Hypothalamus (tissue), 51 donors: Measurements from ENCODE around the gene LMAN2.
A peak's percentile ranks its signal among the peaks of the same experiment; 100 is the strongest.

Experiments
- DNase-seq, 51 donors: peaks; one replicate each; lab custom pipeline; 2025; lab: John Stamatoyannopoulos, UW

Gene LMAN2

DNA sequence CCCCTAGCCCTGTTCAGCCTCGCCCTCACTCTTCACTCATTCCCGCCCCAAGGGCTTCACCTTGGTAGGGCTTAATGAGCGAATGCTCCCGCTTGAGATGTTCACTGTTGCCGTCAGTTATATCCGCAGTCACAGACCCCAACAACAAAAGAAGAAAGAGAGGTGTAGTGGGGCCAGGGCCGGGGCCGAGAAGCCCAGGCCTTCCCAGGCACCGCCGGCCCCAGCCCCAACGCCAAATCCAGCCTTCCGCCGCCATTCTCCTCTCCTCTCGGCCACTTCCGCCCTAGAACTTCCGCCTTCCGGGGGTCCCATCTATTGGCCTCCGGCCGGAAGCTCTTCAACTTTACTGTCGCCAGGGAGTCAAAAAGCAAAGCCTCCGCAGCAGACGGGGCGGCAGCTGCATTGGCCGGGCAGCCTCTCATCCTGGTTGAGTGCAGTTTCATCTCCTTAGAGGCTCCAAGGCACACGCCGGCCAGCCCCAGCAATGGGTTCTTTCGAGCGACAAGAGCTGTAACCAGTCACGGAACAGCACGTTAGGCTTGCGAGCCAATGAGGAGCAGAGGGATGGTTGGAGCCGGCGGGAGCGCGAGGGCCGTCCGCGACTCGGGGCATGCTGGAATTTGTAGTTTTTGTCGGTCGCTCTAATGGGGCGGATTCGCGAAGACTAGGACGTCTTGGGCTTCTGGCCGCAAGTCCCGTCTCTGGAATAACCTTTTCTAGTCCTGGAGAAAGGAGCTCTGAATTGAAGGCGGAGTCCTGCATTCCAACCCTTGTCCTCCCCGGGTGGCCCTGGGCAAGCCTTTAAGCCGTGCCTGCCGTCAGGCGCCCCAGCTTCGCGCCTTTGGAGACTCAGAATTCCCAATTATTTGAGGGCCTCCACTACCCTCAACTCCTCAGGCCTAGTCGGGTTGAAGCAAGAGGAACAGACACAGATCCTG, at the start of gene LMAN2:
Gene LMAN2 (minus strand): TSS at position 277 of the 938 bp plus-strand sequence. CDS start 21 bp downstream, at position 256.
- peak; percentile 52 to 100 (median 90) for DNase-seq

- DNase-seq: no peak
Measured at GRCh38 chr5:177399997-177400868, 48.8 kb upstream of the LMAN2 start, which contains the start of gene PFN3. PFN3 (minus strand) TSS chr5:177400661; CDS start chr5:177400576, 85 bp downstream.

DNA sequence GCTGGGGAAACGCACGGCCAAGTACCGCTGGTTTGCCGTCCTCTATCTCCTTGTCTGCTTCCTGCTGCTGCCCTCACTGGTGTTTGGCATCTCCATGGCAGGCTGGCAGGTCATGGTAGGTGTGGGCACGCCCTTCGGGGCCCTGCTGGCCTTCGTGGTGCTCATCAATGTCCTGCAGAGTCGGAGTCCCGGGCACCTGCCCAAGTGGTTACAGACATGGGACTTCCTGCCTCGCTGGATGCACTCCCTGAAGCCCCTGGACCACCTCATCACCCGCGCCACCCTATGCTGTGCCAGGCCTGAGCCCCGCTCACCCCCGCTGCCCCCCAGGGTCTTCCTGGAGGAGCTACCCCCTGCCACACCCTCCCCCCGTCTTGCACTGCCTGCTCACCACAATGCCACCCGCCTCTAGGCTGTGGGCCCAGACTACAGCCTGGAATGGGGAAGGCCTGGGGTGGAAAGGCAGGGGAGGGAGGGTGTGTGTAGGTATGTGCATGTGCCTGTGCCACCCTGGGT, 46.5 kb upstream of the LMAN2 start:
- no peak for DNase-seq

GRCh38 chr5:177396807-177397206, 45.3 kb upstream of the LMAN2 start:
- DNase-seq: no peak

DNA sequence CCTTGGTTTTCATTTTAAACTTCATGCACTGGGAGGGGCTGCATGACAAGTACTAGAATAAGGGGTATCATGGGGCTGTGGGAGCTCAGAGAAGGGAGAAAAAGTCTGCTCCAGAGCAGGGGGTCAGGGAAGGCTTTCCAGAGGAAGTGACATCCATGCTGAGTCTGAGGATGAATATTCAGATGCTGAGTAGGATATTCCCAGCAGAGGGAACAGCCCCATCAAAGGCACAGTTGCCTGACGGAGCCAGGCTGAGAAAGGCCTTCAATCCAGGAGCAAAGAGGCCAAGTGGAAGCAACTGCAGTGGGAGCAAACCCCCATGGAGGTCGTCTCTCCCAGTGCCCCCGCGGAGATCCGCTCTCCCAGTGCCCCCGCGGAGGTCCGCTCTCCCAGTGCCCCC, 44.6 kb upstream of the LMAN2 start:
- no peak for DNase-seq

- no peak for DNase-seq
Measured at GRCh38 chr5:177393990-177394389, 42.5 kb upstream of the LMAN2 start.

- DNase-seq: no peak
Measured at GRCh38 chr5:177393206-177393765, 41.8 kb upstream of the LMAN2 start.

DNA sequence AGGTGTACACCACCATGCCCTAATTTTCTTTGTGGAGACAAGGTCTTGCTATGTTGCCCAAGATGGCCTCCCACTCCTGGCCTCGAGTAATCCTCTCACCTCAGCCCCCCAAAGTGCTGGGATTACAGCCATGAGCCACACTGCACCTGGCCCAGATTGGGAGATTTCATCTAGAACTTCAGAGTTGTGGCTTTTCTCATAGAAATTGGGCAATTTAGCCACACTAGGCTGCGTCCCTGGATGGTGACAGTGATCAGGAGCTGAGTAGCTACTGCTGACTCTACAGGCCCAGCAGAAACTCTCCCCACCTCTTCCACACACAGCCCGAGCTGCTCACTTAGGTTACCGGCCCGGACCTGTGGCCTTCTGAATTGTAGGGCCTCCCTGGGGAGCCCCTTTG, 41.3 kb upstream of the LMAN2 start:
- no peak for DNase-seq

GRCh38 chr5:177390363-177391300, 39.2 kb upstream of the LMAN2 start:
- peak in 48 of 51 donors; percentile 7 to 84 (median 57) for DNase-seq

DNA sequence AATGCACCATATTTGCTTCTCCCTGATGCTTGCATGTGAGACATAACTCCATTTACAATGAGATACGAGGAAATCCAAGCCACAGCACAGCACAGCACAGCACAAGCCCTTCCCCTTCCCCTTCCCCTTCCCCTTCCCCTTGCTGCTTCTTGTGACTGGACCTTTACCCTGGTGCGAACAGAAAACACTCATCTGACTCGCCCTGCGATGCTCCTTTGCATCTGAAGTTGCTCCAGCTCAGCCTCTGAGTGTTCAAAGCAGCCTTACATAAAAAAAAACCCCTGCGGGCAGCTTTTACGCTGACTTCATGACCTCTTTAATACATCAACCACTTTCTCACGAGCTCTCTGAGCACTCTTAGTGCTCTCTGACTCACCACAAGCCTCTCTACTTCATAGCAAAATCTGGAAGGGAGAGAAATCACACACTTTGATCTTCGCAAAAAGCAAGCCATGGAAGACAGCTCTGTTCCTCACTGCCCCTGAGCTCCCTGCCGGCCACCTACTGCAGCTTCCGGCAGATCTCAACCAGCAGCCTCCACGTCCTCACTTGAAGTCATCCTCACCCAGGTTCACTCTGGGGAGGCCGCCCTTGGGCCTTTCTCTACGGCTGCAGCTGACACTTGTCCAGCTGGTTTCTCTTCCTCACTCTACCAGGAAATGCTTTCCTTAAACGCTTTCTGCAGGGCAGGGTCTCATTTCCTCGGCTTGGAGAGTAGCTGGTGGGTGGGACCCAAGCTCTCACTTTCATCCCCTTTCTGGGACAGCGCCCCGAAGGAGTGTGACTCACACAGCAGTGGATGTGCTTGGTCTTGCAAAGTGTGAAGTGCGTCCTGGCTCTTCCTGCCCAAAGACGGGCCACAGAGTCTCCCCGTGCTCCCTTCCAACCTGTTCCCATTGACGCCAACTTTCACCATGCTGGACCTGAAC, 38.0 kb upstream of the LMAN2 start:
- no peak for DNase-seq

DNA sequence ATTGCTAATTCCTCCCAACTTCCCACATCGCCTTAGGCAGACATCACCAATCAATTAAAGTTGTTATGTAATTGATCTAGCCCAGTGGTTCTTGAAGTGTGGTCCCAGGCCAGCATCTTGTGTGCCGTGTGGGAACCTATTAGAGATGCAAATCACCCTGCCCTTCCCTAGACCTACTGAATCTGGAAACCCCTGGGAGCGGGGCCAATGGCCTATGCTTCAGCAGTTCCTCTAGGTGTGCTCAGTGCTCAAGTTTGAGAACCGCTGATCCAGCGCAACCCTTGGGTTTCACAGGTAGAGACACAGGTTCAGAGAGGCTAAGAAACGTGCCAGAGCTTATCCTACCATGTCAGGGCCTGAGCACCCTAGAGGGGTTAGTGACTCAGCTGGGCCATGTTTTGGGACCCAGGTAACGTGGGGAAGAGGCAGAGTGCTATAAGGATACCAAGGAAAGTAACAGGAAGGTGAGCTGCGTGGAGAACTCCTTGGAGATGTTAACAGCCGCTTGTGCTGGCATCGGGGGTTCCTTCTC, 37.1 kb upstream of the LMAN2 start:
- no peak for DNase-seq

DNA sequence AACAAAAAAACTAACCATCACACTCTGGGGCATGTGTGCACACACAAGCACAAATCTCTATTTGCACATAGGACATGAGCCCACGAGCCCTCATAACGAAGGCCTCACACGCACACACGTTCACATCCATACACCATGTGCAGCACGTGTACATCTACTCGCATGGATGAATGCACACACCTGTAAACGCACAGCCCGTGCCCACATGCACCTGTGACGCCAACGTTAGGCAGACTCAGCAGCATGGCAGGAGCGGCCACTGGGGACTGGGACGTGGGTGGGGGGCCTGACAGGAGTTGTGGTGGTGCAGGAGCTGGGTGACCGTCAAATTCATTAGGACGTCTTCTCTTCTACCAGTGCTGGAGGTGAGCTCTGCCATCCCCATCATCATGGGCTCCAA, 35.9 kb upstream of the LMAN2 start:
- DNase-seq: no peak

DNA sequence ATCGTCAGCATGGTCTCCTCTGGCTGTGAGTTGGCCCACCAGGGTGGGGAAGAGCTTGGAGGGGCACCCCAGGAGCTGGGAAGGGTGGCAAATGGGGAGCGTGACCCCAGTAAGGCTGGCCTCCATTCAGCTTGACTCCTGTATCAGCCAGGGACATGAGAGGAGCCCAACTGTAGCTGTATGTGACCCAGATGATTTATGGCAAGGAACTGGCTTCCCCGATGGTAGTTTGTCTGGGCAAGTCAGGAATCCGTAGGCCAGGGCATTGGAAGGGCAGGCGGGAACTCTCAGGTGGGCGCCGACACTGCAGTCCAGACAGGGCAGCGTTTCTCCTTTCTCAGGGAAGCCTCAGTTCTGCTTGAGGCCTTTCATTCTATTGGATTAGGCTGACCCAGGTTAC, 35.1 kb upstream of the LMAN2 start:
- no peak for DNase-seq

DNA sequence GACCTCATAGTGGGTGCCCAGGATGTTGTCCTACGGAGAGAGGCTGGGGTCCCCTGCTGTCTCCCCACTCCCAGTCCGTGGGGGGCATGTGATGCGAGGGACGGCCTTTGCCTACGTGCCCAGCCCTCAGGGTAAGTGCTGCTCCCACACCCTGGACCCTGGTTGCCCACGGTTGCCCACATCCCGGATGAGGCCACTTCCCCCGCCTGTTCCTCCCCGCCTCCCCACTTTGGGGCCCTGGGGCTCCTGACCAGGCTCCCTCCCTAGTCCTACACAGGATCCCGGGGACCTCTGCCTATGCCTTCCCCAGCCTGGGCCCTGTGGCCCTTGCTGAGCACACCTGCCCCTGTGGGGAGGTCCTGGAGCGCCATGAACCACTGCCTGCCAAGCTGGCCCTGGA, 34.3 kb upstream of the LMAN2 start:
- no peak for DNase-seq

DNA sequence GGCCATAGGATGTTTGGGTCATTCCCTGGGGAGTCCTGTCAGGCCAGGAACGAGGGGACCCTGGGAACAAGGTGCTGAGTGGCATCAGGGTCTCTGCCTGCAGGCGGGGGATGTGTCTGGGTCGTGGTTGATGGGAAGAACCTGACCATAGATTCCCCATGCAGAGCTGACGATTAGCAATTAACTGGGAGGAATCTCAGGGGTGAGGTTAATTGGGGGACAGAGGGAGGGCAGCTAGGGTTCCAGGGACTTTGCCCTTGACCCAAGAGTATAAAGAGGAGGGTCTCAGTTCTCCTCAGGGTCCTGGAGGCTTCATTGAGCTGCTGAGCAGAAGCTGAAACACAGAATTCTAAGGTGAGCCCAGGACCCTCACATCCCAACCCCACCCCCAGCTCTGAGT, 32.7 kb upstream of the LMAN2 start, which contains the start of gene SLC34A1:
Gene SLC34A1 (plus strand): TSS at position 301 of the 400 bp plus-strand sequence. CDS start 1,308 bp downstream, outside the sequence.
- DNase-seq: no peak

DNA sequence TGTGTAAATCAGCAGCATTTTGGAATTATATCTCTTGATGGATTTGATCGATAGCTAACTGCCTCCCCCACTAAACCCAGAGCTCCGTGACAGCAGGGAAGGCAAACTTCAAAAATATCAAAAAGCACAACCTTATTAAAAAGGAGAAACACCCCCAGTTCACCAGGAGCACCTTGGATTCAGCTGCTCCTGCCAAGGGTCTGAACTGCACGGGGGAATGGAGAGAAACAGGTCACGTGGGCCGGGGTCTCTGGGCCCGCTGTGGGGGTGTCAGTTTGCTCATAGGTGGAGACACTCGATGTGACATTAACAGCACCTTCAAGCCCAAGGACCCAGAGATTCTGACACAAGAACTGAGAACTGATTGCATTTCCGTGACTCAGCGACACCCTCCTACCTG, 31.7 kb upstream of the LMAN2 start:
- no peak for DNase-seq

GRCh38 chr5:177382423-177383029, 31.1 kb upstream of the LMAN2 start:
- peak in 6 of 51 donors; percentile 8 to 71 (median 18) for DNase-seq

DNA sequence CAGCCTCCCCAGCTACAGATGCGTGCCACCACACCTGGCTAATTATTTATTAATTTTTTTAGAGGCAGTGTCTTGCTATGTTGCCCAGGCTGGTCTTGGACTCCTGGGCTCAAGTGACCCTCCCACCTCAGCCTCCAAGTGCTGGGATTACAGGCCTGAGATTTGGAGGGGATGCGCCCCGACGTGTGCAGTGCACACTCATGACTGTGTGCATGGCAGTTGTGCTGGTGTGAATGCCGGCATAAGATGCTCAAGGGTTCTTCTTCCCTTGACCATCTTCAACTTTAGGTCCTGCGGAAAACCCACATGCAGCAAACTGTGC, 29.3 kb upstream of the LMAN2 start:
- no peak for DNase-seq
